Adrenal gland (tissue), 12 donors: ENCODE data around the gene TMEM117. TPM values are rescaled to one million over a fixed set of nuclear protein-coding genes. Genes with fewer than 3 reads are reported as not detected.

Source experiments
- DNase-seq, 7 donors: peaks; one replicate each; pipeline ENCODE4 v3.0.0-alpha.2; 2019 to 2020
- H3K27ac ChIP-seq, 5 donors: fragments of 200-600 bp; sonication (generic) in 4 of 5; 1 replicate in 3 of 5; 2 replicates in 2 of 5; pipeline versions ENCODE4 v1.5.1 to v1.8.0; 2016 to 2020; ENCODE audit warnings: mild to moderate bottlenecking in 1 of 5
- H3K27me3 ChIP-seq: fragments of 200-600 bp; 2 replicates; pipeline ENCODE4 v1.8.0; 2021
- H3K36me3 ChIP-seq, 2 donors: fragments of 200-600 bp; replicated peaks in 1 of 2; 1 replicate in 1 of 2; 2 replicates in 1 of 2; pipeline versions ENCODE4 v1.5.1 to v1.8.0; 2018 to 2022
- H3K4me1 ChIP-seq, 2 donors: fragments of 200-600 bp; replicated peaks in 1 of 2; 1 replicate in 1 of 2; 2 replicates in 1 of 2; pipeline versions ENCODE4 v1.5.1 to v1.8.0; 2018 to 2021
- H3K4me3 ChIP-seq, 4 donors: fragments of 200-600 bp; sonication (generic) in 3 of 4; one replicate each; pipeline ENCODE4 v1.5.1; 2016 to 2018
- H3K9me3 ChIP-seq, 3 donors: fragments of 200-600 bp; sonication (generic) in 1 of 3; replicated peaks in 1 of 3; 1 replicate in 2 of 3; 2 replicates in 1 of 3; pipeline versions ENCODE4 v1.5.1 to v1.8.0; 2016 to 2021
- CTCF ChIP-seq, 6 experiments: fragments of 450-650 bp in 4 of 6; fragments of 200-600 bp in 2 of 6; sonication (generic) in 1 of 6; IDR thresholded peaks; 1 replicate in 5 of 6; 2 replicates in 1 of 6; pipeline versions ENCODE4 v1.5.1 to v1.8.0; 2016 to 2021; ENCODE audit warnings: antibody characterized with exemption in 6 of 6, mild to moderate bottlenecking in 2 of 6, moderate library complexity in 1 of 6
- POLR2A ChIP-seq, 2 donors: fragments of 450-650 bp; IDR thresholded peaks; one replicate each; pipeline ENCODE4 v1.6.1; 2017; ENCODE audit warnings: antibody characterized with exemption in 2 of 2, mild to moderate bottlenecking in 2 of 2, moderate library complexity in 1 of 2
- WGBS, 4 donors: extraction: QIAGEN DNeasy Blood & Tissue Kit in 2 of 4; methylation state at CpG; one replicate each; pipeline versions ENCODE4 v1.1.5 to v1.1.7; 2013 to 2017; 5-methylcytosine and 5-hydroxymethylcytosine counted together
- intact Hi-C, 2 donors: fragments of 100-400 bp; cut with DNase I; formaldehyde crosslinking; loops; one replicate each; pipeline versions ENCODE4 v1.14.1 to v1.15.0; 2022 to 2023
- polyA plus RNA-seq, 3 donors: library from polyadenylated mRNA; stranded (reverse); fragments of 200-250 nt in 2 of 3; fragments of 350-450 nt in 1 of 3; fragmentation: Illumina TruSeq in 1 of 3; extraction: RNeasy Lipid Tissue Mini Kit (QIAGEN cat#74804) in 1 of 3; gene quantifications; one replicate each; pipeline ENCODE4 v1.2.3, GENCODE V29; 2013 to 2014
- total RNA-seq, 9 donors: library from RNA; depleted of rRNA in 4 of 9; stranded (reverse); fragments of >200 nt in 4 of 9; fragments of 120-200 nt in 1 of 9; fragmentation: NEBNext Ultra II Directional in 1 of 9; extraction: Animal tissue kit (Norgen Biotek cat#: 25700) in 1 of 9; gene quantifications; one replicate each; pipeline versions ENCODE4 v1.1.0 to v1.2.4, GENCODE V29; 2013 to 2023
- donor health status: healthy with polysubstance abuse.
- donor health status: Bipolar disorder and iron deficiency.
- donor health status: DM: yes; HTN: yes; CAD: no.
- donor health status: DM: no; HTN: no; CAD: no.
- donor health status: DM: no; HTN: no; CAD: no.
- donor health status: DM: yes; HTN: yes; CAD: no.

TMEM117 gene
- total and polyA plus RNA-seq, 12 donors = 1.9 to 38.5 (median 6.7) TPM

- no peaks in the 10 kb centered on the region for H3K27me3 ChIP-seq
- no peak overlapping the region for H3K4me3 ChIP-seq
- H3K27ac ChIP-seq = no peak overlapping the region
- H3K36me3 ChIP-seq = no peaks in the 10 kb centered on the region
- H3K9me3 ChIP-seq = no peaks in the 10 kb centered on the region
- 94 to 98% (median 95%) methylated on average over 3 of the region's 3 CpGs for WGBS, 4 donors
- intact Hi-C loops = no loop called here
- no peaks in the 10 kb centered on the region for H3K4me1 ChIP-seq
- no peak for DNase-seq
- TF ChIP-seq CTCF (IDR thresholded peaks at IDR 0.05) (no peak), POLR2A (IDR thresholded peaks at IDR 0.05) (no peak)
These were observed 143.6 kb downstream of the TMEM117 start for GRCh38 chr12:43979450-43979849.

- Histone ChIP-seq H3K9me3 (no peaks in the 10 kb centered on the region), H3K36me3 (no peaks in the 10 kb centered on the region), H3K4me3 (no peak overlapping the region), H3K27ac (no peak overlapping the region), H3K4me1 (no peaks in the 10 kb centered on the region), H3K27me3 (no peaks in the 10 kb centered on the region)
- no peak for TF ChIP-seq POLR2A (IDR thresholded peaks at IDR 0.05)
- no peak for TF ChIP-seq CTCF (IDR thresholded peaks at IDR 0.05)
- no peak for DNase-seq
- intact Hi-C loops = no loop called here
- 89 to 99% (median 97%) methylated on average over 6 of the region's 6 CpGs for WGBS, 4 donors
These were observed 144.8 kb downstream of the TMEM117 start for GRCh38 chr12:43980627-43981191.

- no peak for DNase-seq
- Histone ChIP-seq H3K4me1 (no peaks in the 10 kb centered on the region), H3K27me3 (no peaks in the 10 kb centered on the region), H3K4me3 (no peak overlapping the region), H3K9me3 (no peaks in the 10 kb centered on the region), H3K27ac (no peak overlapping the region), H3K36me3 (no peaks in the 10 kb centered on the region)
- intact Hi-C loops = no loop called here
- TF ChIP-seq POLR2A (IDR thresholded peaks at IDR 0.05) = no peak
- no peak for TF ChIP-seq CTCF (IDR thresholded peaks at IDR 0.05)
These were observed 145.8 kb downstream of the TMEM117 start for GRCh38 chr12:43981726-43982125.

- Histone ChIP-seq H3K9me3 (no peaks in the 10 kb centered on the region), H3K27me3 (no peaks in the 10 kb centered on the region), H3K4me1 (no peaks in the 10 kb centered on the region), H3K36me3 (no peaks in the 10 kb centered on the region), H3K4me3 (no peak overlapping the region), H3K27ac (no peak overlapping the region)
- WGBS, 4 donors = 71 to 92% (median 85%) methylated on average over 2 of the region's 2 CpGs
- no peak for TF ChIP-seq CTCF (IDR thresholded peaks at IDR 0.05)
- TF ChIP-seq POLR2A (IDR thresholded peaks at IDR 0.05) = no peak
- intact Hi-C loops = no loop called here
- no peak for DNase-seq
These were observed 146.7 kb downstream of the TMEM117 start for GRCh38 chr12:43982544-43982943.
